H9 (cell line): ENCODE results near the gene YDJC. TPM values are rescaled to one million over a fixed set of nuclear protein-coding genes. Genes with fewer than 3 reads are reported as not detected.

Experiments used
- DNase-seq: peaks from one replicate; pipeline ENCODE4 v3.0.0-alpha.2; 2017
- H2AFZ ChIP-seq: one replicate; pipeline ENCODE4 v1.6.1; 2013; ENCODE audit warnings: mild to moderate bottlenecking, low read length, control low read depth, moderate library complexity
- H2AK5ac ChIP-seq: 2 replicates; pipeline ENCODE4 v1.6.1; 2013; ENCODE audit warnings: low read length, control low read depth, mixed read lengths; ENCODE audit not compliant: insufficient read length
- H2BK120ac ChIP-seq: one replicate; pipeline ENCODE4 v1.6.1; 2013; ENCODE audit warnings: low read depth, mild to moderate bottlenecking, low read length, control low read depth, inconsistent platforms; ENCODE audit not compliant: poor library complexity, severe bottlenecking
- H2BK12ac ChIP-seq: 2 replicates; pipeline ENCODE4 v1.6.1; 2013; ENCODE audit warnings: low read length, control low read depth, mixed read lengths, low read depth; ENCODE audit not compliant: insufficient read length
- H2BK15ac ChIP-seq: 2 replicates; pipeline ENCODE4 v1.6.1; 2013; ENCODE audit warnings: low read depth, low read length, control low read depth
- H2BK20ac ChIP-seq: one replicate; pipeline ENCODE4 v1.6.1; 2013; ENCODE audit warnings: low read depth, mild to moderate bottlenecking, low read length, control low read depth, inconsistent platforms; ENCODE audit not compliant: poor library complexity, severe bottlenecking
- H2BK5ac ChIP-seq: 2 replicates; pipeline ENCODE4 v1.6.1; 2013; ENCODE audit warnings: low read length, control low read depth, mixed read lengths; ENCODE audit not compliant: insufficient read length
- H3K14ac ChIP-seq: 2 replicates; pipeline ENCODE4 v1.6.1; 2013; ENCODE audit warnings: low read length, control low read depth; ENCODE audit not compliant: insufficient read depth
- H3K18ac ChIP-seq: 2 replicates; pipeline ENCODE4 v1.6.1; 2013; ENCODE audit warnings: low read depth, mild to moderate bottlenecking, mixed read lengths, low read length, control low read depth; ENCODE audit not compliant: insufficient read length
- H3K23ac ChIP-seq: 2 replicates; pipeline ENCODE4 v1.6.1; 2013; ENCODE audit warnings: low read length, control low read depth, mixed read lengths, low read depth; ENCODE audit not compliant: insufficient read length
- H3K23me2 ChIP-seq: 2 replicates; pipeline ENCODE4 v1.6.1; 2013; ENCODE audit warnings: low read depth, mild to moderate bottlenecking, mixed read lengths, low read length, control low read depth; ENCODE audit not compliant: insufficient read length, poor library complexity, severe bottlenecking
- H3K27ac ChIP-seq: 2 replicates; pipeline ENCODE4 v1.5.1; 2013; ENCODE audit warnings: low read length, control low read depth, mixed read lengths, low read depth; ENCODE audit not compliant: insufficient read length
- H3K27me3 ChIP-seq: 2 replicates; pipeline ENCODE4 v1.6.1; 2013; ENCODE audit warnings: low read length, control low read depth, inconsistent platforms; ENCODE audit not compliant: insufficient read depth
- H3K4ac ChIP-seq: 2 replicates; pipeline ENCODE4 v1.6.1; 2013; ENCODE audit warnings: low read depth, mild to moderate bottlenecking, control low read depth, inconsistent platforms, low read length, moderate library complexity
- H3K4me1 ChIP-seq: 2 replicates; pipeline ENCODE4 v1.6.1; 2013; ENCODE audit warnings: low read length, control low read depth, inconsistent platforms; ENCODE audit not compliant: insufficient read depth
- H3K4me2 ChIP-seq: 2 replicates; pipeline ENCODE4 v1.6.1; 2013; ENCODE audit warnings: low read length, control low read depth, mixed read lengths; ENCODE audit not compliant: insufficient read length, insufficient read depth
- H3K56ac ChIP-seq: 2 replicates; pipeline ENCODE4 v1.6.1; 2013; ENCODE audit warnings: low read depth, mild to moderate bottlenecking, mixed read lengths, low read length, control low read depth; ENCODE audit not compliant: insufficient read length
- H3K79me1 ChIP-seq: 2 replicates; pipeline ENCODE4 v1.6.1; 2013; ENCODE audit warnings: low read depth, mild to moderate bottlenecking, moderate library complexity, low read length, control low read depth, inconsistent platforms; ENCODE audit not compliant: insufficient read depth, poor library complexity, severe bottlenecking
- H3K79me2 ChIP-seq: 2 replicates; pipeline ENCODE4 v1.6.1; 2013; ENCODE audit warnings: low read length, control low read depth, inconsistent platforms; ENCODE audit not compliant: insufficient read depth
- H3K9ac ChIP-seq: 2 replicates; pipeline ENCODE4 v1.6.1; 2013; ENCODE audit warnings: low read length, control low read depth, mixed read lengths; ENCODE audit not compliant: insufficient read length; ENCODE audit errors: extremely low read depth
- H3K9me3 ChIP-seq: one replicate; pipeline ENCODE4 v1.6.1; 2013; ENCODE audit warnings: low read depth, low read length, inconsistent platforms; ENCODE audit not compliant: control insufficient read depth
- H3T11ph ChIP-seq: one replicate; pipeline ENCODE4 v1.6.1; 2013; ENCODE audit warnings: mild to moderate bottlenecking, low read length, control low read depth, inconsistent platforms
- H4K20me1 ChIP-seq: one replicate; pipeline ENCODE4 v1.6.1; 2013; ENCODE audit not compliant: control insufficient read depth, insufficient read length, insufficient read depth
- H4K5ac ChIP-seq: 2 replicates; pipeline ENCODE4 v1.6.1; 2013; ENCODE audit warnings: low read depth, mild to moderate bottlenecking, mixed read lengths, low read length, control low read depth; ENCODE audit not compliant: insufficient read length
- H4K8ac ChIP-seq: replicated peaks from 2 replicates; pipeline ENCODE4 v1.6.1; 2013; ENCODE audit warnings: low read length, control low read depth, mixed read lengths, low read depth; ENCODE audit not compliant: insufficient read length
- H4K91ac ChIP-seq: 2 replicates; pipeline ENCODE4 v1.6.1; 2013; ENCODE audit warnings: low read depth, mild to moderate bottlenecking, moderate library complexity, mixed read lengths, low read length, control low read depth; ENCODE audit not compliant: insufficient read length
- H3K27ac Mint-ChIP-seq, 3 experiments: 2 replicates in 2 of 3; 3 replicates in 1 of 3; pipeline ENCODE4 v1.8.0; 2020 to 2021; ENCODE audit warnings: mixed read lengths in 3 of 3, mild to moderate bottlenecking in 1 of 3, moderate library complexity in 1 of 3
- H3K27me3 Mint-ChIP-seq: 2 replicates; pipeline ENCODE4 v1.8.0; 2021; ENCODE audit warnings: low read depth, mild to moderate bottlenecking, moderate library complexity, mixed read lengths
- H3K36me3 Mint-ChIP-seq, 3 experiments: 2 replicates in 2 of 3; 3 replicates in 1 of 3; pipeline ENCODE4 v1.8.0; 2020 to 2021; ENCODE audit warnings: low read depth in 3 of 3, mixed read lengths in 3 of 3; ENCODE audit not compliant: insufficient read depth in 1 of 3
- H3K4me1 Mint-ChIP-seq, 2 experiments: 2 replicates each; pipeline ENCODE4 v1.8.0; 2020; ENCODE audit warnings: mixed read lengths in 2 of 2
- H3K4me3 Mint-ChIP-seq, 2 experiments: 2 replicates in 1 of 2; 3 replicates in 1 of 2; pipeline ENCODE4 v1.8.0; 2020 to 2021; ENCODE audit warnings: mild to moderate bottlenecking in 2 of 2, mixed read lengths in 2 of 2, moderate library complexity in 1 of 2
- H3K9me3 Mint-ChIP-seq, 2 experiments: 2 replicates in 1 of 2; 3 replicates in 1 of 2; pipeline ENCODE4 v1.8.0; 2020; ENCODE audit warnings: mild to moderate bottlenecking in 2 of 2, mixed read lengths in 2 of 2, moderate library complexity in 1 of 2
- WGBS: extraction: QIAGEN DNeasy Blood & Tissue Kit; methylation state at CpG from one replicate; pipeline ENCODE4 v1.1.7; 2013; ENCODE audit warnings: missing lambda C conversion rate, low lambda C conversion rate, mixed read lengths; ENCODE audit not compliant: insufficient read length; ENCODE audit errors: extremely low coverage; 5-methylcytosine and 5-hydroxymethylcytosine counted together
- total RNA-seq: library from RNA; stranded (reverse); gene quantifications from 2 replicates; pipeline ENCODE4 v1.2.1, GENCODE V29; 2021
- TF ChIP-seq, protein P1 (sequence below): fragments of 200-600 bp; sonication (generic); conservative IDR thresholded peaks from 3 replicates; pipeline ENCODE4 v1.8.0; 2021; ENCODE audit warnings: antibody characterized with exemption, mild to moderate bottlenecking

The YDJC gene
- total RNA-seq, 1 experiment from 2014 or later = 30.2 TPM

DNA sequence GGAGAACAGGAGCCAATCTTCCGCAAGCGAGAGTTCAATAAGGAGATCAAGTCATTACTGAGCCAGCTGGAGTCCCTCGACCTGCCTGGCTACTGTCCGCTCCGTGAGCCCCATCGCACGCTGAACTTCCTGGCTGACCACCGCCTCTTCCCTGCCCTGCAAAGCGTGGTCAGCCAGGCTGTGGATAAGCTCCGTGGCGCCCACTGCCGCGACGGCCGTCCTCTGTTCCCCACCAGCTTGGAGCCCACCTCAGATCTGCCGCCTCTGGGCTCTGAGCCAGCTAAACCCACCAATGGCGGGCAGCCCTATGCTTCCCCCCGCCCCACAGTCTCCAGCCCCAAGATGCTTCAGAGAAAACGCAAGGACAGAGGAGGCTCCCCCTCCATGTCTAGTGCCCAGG lies 5.0 kb upstream of the YDJC start:
- no peak for DNase-seq
- WGBS = no CpG with 5 or more reads among the region's 19 CpGs
- Histone ChIP-seq H3K23me2 (no peaks in the 10 kb centered on the region), H2BK15ac (no peak overlapping the region), H2AFZ (no peak overlapping the region), H4K91ac (no peak overlapping the region), H3K9me3 (no peaks in the 10 kb centered on the region), H2AK5ac (no peak overlapping the region), H3K27me3 (no peaks in the 10 kb centered on the region; the same call in 1 of the 2 replicates), H4K20me1 (no peaks in the 10 kb centered on the region), H3K4me2 (no peak overlapping the region), H2BK12ac (no peak overlapping the region), H3K4ac (no peak overlapping the region), H3K4me1 (no peaks in the 10 kb centered on the region), H4K8ac (no peak overlapping the region), H3K23ac (no peak overlapping the region), H3K14ac (no peak overlapping the region), H2BK120ac (no peak overlapping the region), H3K79me1 (no peaks in the 10 kb centered on the region), H3K56ac (no peak overlapping the region), H3K27ac (no peak overlapping the region), H2BK5ac (no peak overlapping the region), H3K18ac (no peak overlapping the region), H3K79me2 (no peaks in the 10 kb centered on the region), H4K5ac (no peak overlapping the region), H3K9ac (no peak overlapping the region), H3T11ph (no peak overlapping the region), H2BK20ac (no peak overlapping the region)
- Mint-ChIP-seq H3K27me3 (peaks cover 29% of the 10 kb centered on the region), H3K4me3 (no peak overlapping the region), H3K4me1 (0 out of 4 replicates have a peak, but pooled peaks cover 0 to 2% of the 10 kb centered on the region in 2 experiments), H3K27ac (no peak overlapping the region), H3K9me3 (no peaks in the 10 kb centered on the region; a peak in 1 of 5 replicates), H3K36me3 (no peaks in the 10 kb centered on the region)
- TF ChIP-seq, protein P1, sequence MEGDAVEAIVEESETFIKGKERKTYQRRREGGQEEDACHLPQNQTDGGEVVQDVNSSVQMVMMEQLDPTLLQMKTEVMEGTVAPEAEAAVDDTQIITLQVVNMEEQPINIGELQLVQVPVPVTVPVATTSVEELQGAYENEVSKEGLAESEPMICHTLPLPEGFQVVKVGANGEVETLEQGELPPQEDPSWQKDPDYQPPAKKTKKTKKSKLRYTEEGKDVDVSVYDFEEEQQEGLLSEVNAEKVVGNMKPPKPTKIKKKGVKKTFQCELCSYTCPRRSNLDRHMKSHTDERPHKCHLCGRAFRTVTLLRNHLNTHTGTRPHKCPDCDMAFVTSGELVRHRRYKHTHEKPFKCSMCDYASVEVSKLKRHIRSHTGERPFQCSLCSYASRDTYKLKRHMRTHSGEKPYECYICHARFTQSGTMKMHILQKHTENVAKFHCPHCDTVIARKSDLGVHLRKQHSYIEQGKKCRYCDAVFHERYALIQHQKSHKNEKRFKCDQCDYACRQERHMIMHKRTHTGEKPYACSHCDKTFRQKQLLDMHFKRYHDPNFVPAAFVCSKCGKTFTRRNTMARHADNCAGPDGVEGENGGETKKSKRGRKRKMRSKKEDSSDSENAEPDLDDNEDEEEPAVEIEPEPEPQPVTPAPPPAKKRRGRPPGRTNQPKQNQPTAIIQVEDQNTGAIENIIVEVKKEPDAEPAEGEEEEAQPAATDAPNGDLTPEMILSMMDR = no peak
